Hepatocyte (in vitro differentiated cells): ENCODE data around the gene PAF1. TPM values are rescaled to one million over a fixed set of nuclear protein-coding genes. Genes with fewer than 3 reads are reported as not detected.
"Not testable (repeated sequence)": the region's sequence is repeated elsewhere in the genome, so short reads cannot be mapped to it uniquely, and the experiment has no call there.

Experiments used
- DNase-seq: peaks from one replicate; pipeline ENCODE4 v3.0.0-alpha.2; 2016; ENCODE audit warnings: low spot score
- H2AFZ ChIP-seq: fragments of 200-600 bp; sonication (generic); 2 replicates; pipeline ENCODE4 v1.6.0; 2016; ENCODE audit warnings: antibody characterized with exemption, mild to moderate bottlenecking
- H3K27ac ChIP-seq: fragments of 200-600 bp; sonication (generic); 2 replicates; pipeline ENCODE4 v1.5.1; 2016; ENCODE audit warnings: mild to moderate bottlenecking
- H3K27me3 ChIP-seq: fragments of 200-600 bp; sonication (generic); 2 replicates; pipeline ENCODE4 v1.6.1; 2016
- H3K36me3 ChIP-seq: fragments of 200-600 bp; sonication (generic); replicated peaks from 2 replicates; pipeline ENCODE4 v1.5.1; 2016; ENCODE audit warnings: low read depth; ENCODE audit not compliant: insufficient read depth
- H3K4me1 ChIP-seq: fragments of 200-600 bp; sonication (generic); 2 replicates; pipeline ENCODE4 v1.5.1; 2016; ENCODE audit warnings: mild to moderate bottlenecking, moderate library complexity; ENCODE audit not compliant: insufficient read depth
- H3K4me2 ChIP-seq: fragments of 200-600 bp; sonication (generic); 2 replicates; pipeline ENCODE4 v1.6.0; 2016
- H3K4me3 ChIP-seq: fragments of 200-600 bp; sonication (generic); 2 replicates; pipeline ENCODE4 v1.5.1; 2016; ENCODE audit warnings: mild to moderate bottlenecking
- H3K79me2 ChIP-seq: fragments of 200-600 bp; sonication (generic); 2 replicates; pipeline ENCODE4 v1.6.0; 2017; ENCODE audit warnings: mild to moderate bottlenecking
- H3K9me2 ChIP-seq: fragments of 200-600 bp; sonication (generic); replicated peaks from 2 replicates; pipeline ENCODE4 v1.6.0; 2017; ENCODE audit warnings: mild to moderate bottlenecking; ENCODE audit not compliant: insufficient read depth
- H3K9me3 ChIP-seq: fragments of 200-600 bp; sonication (generic); 2 replicates; pipeline ENCODE4 v1.5.1; 2016; ENCODE audit warnings: low read depth, mild to moderate bottlenecking
- H4K20me1 ChIP-seq: fragments of 200-600 bp; sonication (generic); 2 replicates; pipeline ENCODE4 v1.6.0; 2016; ENCODE audit warnings: mild to moderate bottlenecking; ENCODE audit not compliant: insufficient read depth, poor library complexity, severe bottlenecking
- CTCF ChIP-seq: fragments of 200-600 bp; sonication (generic); IDR thresholded peaks from 2 replicates; pipeline ENCODE4 v1.5.1; 2016; ENCODE audit warnings: antibody characterized with exemption, mild to moderate bottlenecking; ENCODE audit not compliant: poor library complexity
- EZH2 ChIP-seq: fragments of 200-600 bp; sonication (generic); IDR thresholded peaks from 2 replicates; pipeline ENCODE4 v1.6.1; 2016; ENCODE audit warnings: antibody characterized with exemption, mild to moderate bottlenecking, borderline replicate concordance
- EZH2phosphoT487 ChIP-seq: fragments of 200-600 bp; sonication (generic); IDR thresholded peaks from one replicate; pipeline ENCODE4 v1.6.1; 2018; ENCODE audit warnings: antibody characterized with exemption, mild to moderate bottlenecking, low read depth, moderate library complexity; ENCODE audit not compliant: unreplicated experiment, severe bottlenecking
- WGBS: methylation state at CpG from one replicate; pipeline ENCODE4 v1.1.6; 2016; ENCODE audit warnings: low lambda C conversion rate; ENCODE audit errors: missing lambda C conversion rate; 5-methylcytosine and 5-hydroxymethylcytosine counted together
- polyA plus RNA-seq: library from polyadenylated mRNA; unstranded; fragments of >200 nt; fragmentation: Nextera tagmentation; extraction: Ambion mirVana; gene quantifications from 2 replicates; pipeline ENCODE4 v1.2.1, GENCODE V29; 2016
- total RNA-seq: library from RNA; depleted of rRNA; stranded (reverse); fragments of >200 nt; gene quantifications from 2 replicates; pipeline ENCODE4 v1.2.3, GENCODE V29; 2014

PAF1 gene
- total and polyA plus RNA-seq, 2 experiments from 2014 or later, result 30.4 to 54.4 TPM

GRCh38 chr19:39379865-39380396, 11.0 kb downstream of the PAF1 start:
- Histone ChIP-seq H3K4me3 (no peak overlapping the region), H3K4me2 (no peak overlapping the region), H2AFZ (no peak overlapping the region), H3K36me3 (no peaks in the 10 kb centered on the region), H3K4me1 (no peaks in the 10 kb centered on the region), H3K27me3 (no peaks in the 10 kb centered on the region), H3K79me2 (no peaks in the 10 kb centered on the region), H3K27ac (no peak overlapping the region), H3K9me2 (no peaks in the 10 kb centered on the region), H4K20me1 (no peaks in the 10 kb centered on the region), H3K9me3 (no peaks in the 10 kb centered on the region)
- 99% methylated on average over 14 of the region's 14 CpGs for WGBS
- no peak for DNase-seq
- no peak for TF ChIP-seq EZH2phosphoT487
- TF ChIP-seq CTCF, result no peak
- TF ChIP-seq EZH2, result no peak

- H4K20me1 ChIP-seq, H3K4me2 ChIP-seq, H3K4me1 ChIP-seq, H3K27me3 ChIP-seq, H3K4me3 ChIP-seq, H2AFZ ChIP-seq, H3K9me2 ChIP-seq, H3K79me2 ChIP-seq, H3K27ac ChIP-seq, H3K9me3 ChIP-seq, H3K36me3 ChIP-seq, DNase-seq: not testable (repeated sequence)
- WGBS, result 100% methylated on average over 4 of the region's 4 CpGs
These were observed 11.5 kb downstream of the PAF1 start for GRCh38 chr19:39379366-39379765.

GRCh38 chr19:39377373-39378362, 13.2 kb downstream of the PAF1 start:
- Histone ChIP-seq H3K9me3 (no peaks in the 10 kb centered on the region), H3K4me3 (no peak overlapping the region), H3K79me2 (no peaks in the 10 kb centered on the region), H3K4me2 (no peak overlapping the region), H3K27ac (no peak overlapping the region), H3K36me3 (no peaks in the 10 kb centered on the region), H3K4me1 (no peaks in the 10 kb centered on the region), H3K9me2 (no peaks in the 10 kb centered on the region), H2AFZ (no peak overlapping the region), H4K20me1 (no peaks in the 10 kb centered on the region), H3K27me3 (no peaks in the 10 kb centered on the region)
- no peak for DNase-seq
- WGBS, result 97% methylated on average over 18 of the region's 18 CpGs
- TF ChIP-seq EZH2 (no peak), EZH2phosphoT487 (no peak), CTCF (no peak)

GRCh38 chr19:39375929-39376328, 15.0 kb downstream of the PAF1 start:
- no peak for TF ChIP-seq EZH2phosphoT487
- TF ChIP-seq CTCF, result no peak
- no peak for TF ChIP-seq EZH2
- Histone ChIP-seq H3K9me3 (no peaks in the 10 kb centered on the region), H3K4me2 (no peak overlapping the region), H3K9me2 (no peaks in the 10 kb centered on the region), H3K27ac (no peak overlapping the region), H3K4me3 (no peak overlapping the region), H3K36me3 (no peaks in the 10 kb centered on the region), H3K27me3 (no peaks in the 10 kb centered on the region), H3K79me2 (no peaks in the 10 kb centered on the region), H3K4me1 (no peaks in the 10 kb centered on the region), H4K20me1 (no peaks in the 10 kb centered on the region), H2AFZ (no peak overlapping the region)
- DNase-seq, result no peak
